Testis (tissue), 2 donors: ENCODE measurements around the gene NT5M.

Experiments used
- POLR2A ChIP-seq: fragments of 450-650 bp; IDR thresholded peaks from one replicate; pipeline ENCODE4 v1.6.1; 2017; ENCODE audit warnings: antibody characterized with exemption, mild to moderate bottlenecking, moderate library complexity
- TF ChIP-seq, protein P1 (sequence below), 3 experiments: fragments of 450-650 bp in 2 of 3; fragments of 200-600 bp in 1 of 3; sonication (generic) in 1 of 3; IDR thresholded peaks; one replicate each; pipeline ENCODE4 v1.5.1; 2016 to 2019; ENCODE audit warnings: antibody characterized with exemption in 3 of 3, mild to moderate bottlenecking in 2 of 3, moderate library complexity in 1 of 3

DNA sequence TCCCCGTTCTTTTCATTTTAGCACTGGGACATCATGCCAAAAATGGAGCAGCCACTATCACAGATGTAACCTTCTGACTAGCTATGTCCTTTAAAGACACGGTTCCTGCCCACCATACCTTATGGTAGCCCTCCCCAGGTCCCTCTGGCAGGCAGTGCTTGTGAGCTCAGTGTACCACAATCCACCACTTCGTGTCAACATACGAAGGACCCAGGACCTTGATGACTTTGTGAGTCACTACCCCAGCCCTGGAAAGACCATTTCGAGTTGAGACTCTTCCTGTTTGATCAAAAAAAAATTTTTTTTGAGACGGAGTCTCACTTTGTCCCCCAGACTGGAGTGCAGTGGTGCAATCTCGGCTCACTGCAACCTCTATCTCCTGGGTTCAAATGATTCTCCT lies 45.2 kb upstream of the NT5M start:
- TF ChIP-seq POLR2A, result no peak
- TF ChIP-seq, protein P1, sequence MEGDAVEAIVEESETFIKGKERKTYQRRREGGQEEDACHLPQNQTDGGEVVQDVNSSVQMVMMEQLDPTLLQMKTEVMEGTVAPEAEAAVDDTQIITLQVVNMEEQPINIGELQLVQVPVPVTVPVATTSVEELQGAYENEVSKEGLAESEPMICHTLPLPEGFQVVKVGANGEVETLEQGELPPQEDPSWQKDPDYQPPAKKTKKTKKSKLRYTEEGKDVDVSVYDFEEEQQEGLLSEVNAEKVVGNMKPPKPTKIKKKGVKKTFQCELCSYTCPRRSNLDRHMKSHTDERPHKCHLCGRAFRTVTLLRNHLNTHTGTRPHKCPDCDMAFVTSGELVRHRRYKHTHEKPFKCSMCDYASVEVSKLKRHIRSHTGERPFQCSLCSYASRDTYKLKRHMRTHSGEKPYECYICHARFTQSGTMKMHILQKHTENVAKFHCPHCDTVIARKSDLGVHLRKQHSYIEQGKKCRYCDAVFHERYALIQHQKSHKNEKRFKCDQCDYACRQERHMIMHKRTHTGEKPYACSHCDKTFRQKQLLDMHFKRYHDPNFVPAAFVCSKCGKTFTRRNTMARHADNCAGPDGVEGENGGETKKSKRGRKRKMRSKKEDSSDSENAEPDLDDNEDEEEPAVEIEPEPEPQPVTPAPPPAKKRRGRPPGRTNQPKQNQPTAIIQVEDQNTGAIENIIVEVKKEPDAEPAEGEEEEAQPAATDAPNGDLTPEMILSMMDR (IDR thresholded peaks at IDR 0.05), result no peak
